ENCODE results near the gene MRTFB.

DNA sequence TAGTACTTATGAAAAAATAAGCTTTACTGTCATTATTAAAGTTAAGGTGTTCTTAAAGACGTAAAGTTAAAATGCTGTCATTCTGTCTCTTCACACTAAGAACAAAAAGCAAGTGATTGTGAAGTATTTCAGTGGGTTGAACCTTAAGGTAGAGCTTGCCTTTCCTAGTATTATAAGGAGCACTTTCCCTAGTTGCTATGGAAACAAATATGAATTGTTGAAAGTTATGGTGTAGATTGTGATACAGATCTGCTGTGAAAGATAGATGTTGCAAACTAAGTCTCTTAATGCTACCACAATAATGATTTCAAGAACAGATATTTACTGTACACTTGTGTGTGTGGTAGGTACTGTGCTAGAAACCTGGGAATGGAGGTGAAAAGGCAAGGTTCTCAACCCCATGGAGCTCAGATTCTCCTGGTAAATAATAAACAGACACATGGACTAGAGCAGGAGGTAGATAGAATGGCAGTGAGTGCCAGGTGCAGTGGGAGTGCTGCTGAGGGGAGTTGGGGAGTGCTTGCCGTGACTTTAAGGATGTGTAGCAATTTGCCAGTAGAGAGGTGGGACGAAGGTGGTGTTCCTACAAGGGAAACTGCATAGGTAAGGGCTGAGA, 34.7 kb downstream of the MRTFB start:
- TF ChIP-seq, protein P1, sequence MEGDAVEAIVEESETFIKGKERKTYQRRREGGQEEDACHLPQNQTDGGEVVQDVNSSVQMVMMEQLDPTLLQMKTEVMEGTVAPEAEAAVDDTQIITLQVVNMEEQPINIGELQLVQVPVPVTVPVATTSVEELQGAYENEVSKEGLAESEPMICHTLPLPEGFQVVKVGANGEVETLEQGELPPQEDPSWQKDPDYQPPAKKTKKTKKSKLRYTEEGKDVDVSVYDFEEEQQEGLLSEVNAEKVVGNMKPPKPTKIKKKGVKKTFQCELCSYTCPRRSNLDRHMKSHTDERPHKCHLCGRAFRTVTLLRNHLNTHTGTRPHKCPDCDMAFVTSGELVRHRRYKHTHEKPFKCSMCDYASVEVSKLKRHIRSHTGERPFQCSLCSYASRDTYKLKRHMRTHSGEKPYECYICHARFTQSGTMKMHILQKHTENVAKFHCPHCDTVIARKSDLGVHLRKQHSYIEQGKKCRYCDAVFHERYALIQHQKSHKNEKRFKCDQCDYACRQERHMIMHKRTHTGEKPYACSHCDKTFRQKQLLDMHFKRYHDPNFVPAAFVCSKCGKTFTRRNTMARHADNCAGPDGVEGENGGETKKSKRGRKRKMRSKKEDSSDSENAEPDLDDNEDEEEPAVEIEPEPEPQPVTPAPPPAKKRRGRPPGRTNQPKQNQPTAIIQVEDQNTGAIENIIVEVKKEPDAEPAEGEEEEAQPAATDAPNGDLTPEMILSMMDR (IDR thresholded peaks at IDR 0.05) = no peak
- no peak for TF ChIP-seq POLR2A (IDR thresholded peaks at IDR 0.05)

Measured in testis (tissue), 2 donors.